Measurements from ENCODE around the gene PECR.
"Not testable (repeated sequence)": the region's sequence is repeated elsewhere in the genome, so short reads cannot be mapped to it uniquely, and the experiment has no call there.

PECR gene

GRCh38 chr2:216002101-216002678 lies 79.4 kb downstream of the PECR start:
- no peak for DNase-seq (ENCODE audit: low spot score)

GRCh38 chr2:216001216-216002100 lies 80.2 kb downstream of the PECR start:
- DNase-seq (ENCODE audit: low spot score), result no peak

- no peak for DNase-seq (ENCODE audit: low spot score)
Measured at GRCh38 chr2:215998636-215999035, 83.0 kb downstream of the PECR start.

GRCh38 chr2:215997219-215997618 lies 84.4 kb downstream of the PECR start:
- DNase-seq (ENCODE audit: low spot score), result no peak

GRCh38 chr2:215994911-215995310 lies 86.7 kb downstream of the PECR start:
- no peak for DNase-seq (ENCODE audit: low spot score)

- DNase-seq (ENCODE audit: low spot score), result not testable (repeated sequence)
Measured at GRCh38 chr2:215988556-215989207, 92.9 kb downstream of the PECR start.

All from RKO (cell line).